Liver (tissue), 3 donors: ENCODE results near the gene EIF2B2.

Experiments
- ATF3 ChIP-seq: IDR thresholded peaks from 2 replicates; pipeline ENCODE4 v1.6.1; 2016; ENCODE audit warnings: antibody characterized with exemption
- CTCF ChIP-seq: fragments of 150-350 bp; IDR thresholded peaks from 2 replicates; pipeline ENCODE4 v1.5.1; 2017; ENCODE audit warnings: improper control_type of control experiment, low read depth, low read length; ENCODE audit not compliant: missing input control
- GABPA ChIP-seq, 2 donors: IDR thresholded peaks in 1 of 2; conservative IDR thresholded peaks in 1 of 2; 2 replicates each; pipeline ENCODE4 v1.6.1; 2016; ENCODE audit warnings: antibody characterized with exemption in 2 of 2, mild to moderate bottlenecking in 1 of 2, moderate library complexity in 1 of 2
- JUND ChIP-seq, 2 donors: IDR thresholded peaks; 2 replicates each; pipeline ENCODE4 v1.6.1; 2016; ENCODE audit warnings: antibody characterized with exemption in 2 of 2
- MAX ChIP-seq: IDR thresholded peaks from 2 replicates; pipeline ENCODE4 v1.6.1; 2016; ENCODE audit warnings: antibody characterized with exemption
- NR2F2 ChIP-seq: IDR thresholded peaks from 2 replicates; pipeline ENCODE4 v1.6.1; 2016; ENCODE audit warnings: antibody characterized with exemption
- RAD21 ChIP-seq, 2 donors: IDR thresholded peaks; 2 replicates each; pipeline ENCODE4 v1.6.1; 2016; ENCODE audit warnings: antibody characterized with exemption in 2 of 2, mild to moderate bottlenecking in 2 of 2
- REST ChIP-seq: IDR thresholded peaks from 2 replicates; pipeline ENCODE4 v1.6.1; 2016; ENCODE audit warnings: antibody characterized with exemption, mild to moderate bottlenecking
- RXRA ChIP-seq, 2 donors: IDR thresholded peaks; 2 replicates each; pipeline ENCODE4 v1.6.1; 2017 to 2018; ENCODE audit warnings: antibody characterized with exemption in 2 of 2, mild to moderate bottlenecking in 1 of 2
- SP1 ChIP-seq: IDR thresholded peaks from 2 replicates; pipeline ENCODE4 v1.6.1; 2018; ENCODE audit warnings: antibody characterized with exemption, mild to moderate bottlenecking
- TAF1 ChIP-seq: conservative IDR thresholded peaks from 2 replicates; pipeline ENCODE4 v1.6.1; 2016; ENCODE audit warnings: antibody characterized with exemption, mild to moderate bottlenecking
- YY1 ChIP-seq: IDR thresholded peaks from 2 replicates; pipeline ENCODE4 v1.6.1; 2016; ENCODE audit warnings: antibody characterized with exemption, mild to moderate bottlenecking
- ZBTB33 ChIP-seq: IDR thresholded peaks from 2 replicates; pipeline ENCODE4 v1.6.1; 2016; ENCODE audit warnings: antibody characterized with exemption
- donor health status: healthy.
- donor health status: healthy.

- TF ChIP-seq CTCF, result no peak
- no peak for TF ChIP-seq ATF3
- TF ChIP-seq TAF1, result no peak
- TF ChIP-seq GABPA (IDR thresholded peaks at IDR 0.05 in 1 of 2, conservative IDR thresholded peaks at IDR 0.05 in 1 of 2), result no peak
- no peak for TF ChIP-seq RAD21 (IDR thresholded peaks at IDR 0.05)
- TF ChIP-seq REST, result no peak
- TF ChIP-seq ZBTB33, result no peak
- no peak for TF ChIP-seq NR2F2
- TF ChIP-seq SP1, result no peak
- no peak for TF ChIP-seq MAX
- no peak for TF ChIP-seq RXRA (IDR thresholded peaks at IDR 0.05)
- TF ChIP-seq YY1, result no peak
- TF ChIP-seq JUND (IDR thresholded peaks at IDR 0.05), result no peak
Measured at GRCh38 chr14:74988131-74988530, 14.6 kb upstream of the EIF2B2 start.
